ENCODE results near the gene KRTAP5-4.
"Not testable (repeated sequence)": the region's sequence is repeated elsewhere in the genome, so short reads cannot be mapped to it uniquely, and the experiment has no call there.

KRTAP5-4 gene

GRCh38 chr11:1652026-1652425 lies 30.1 kb upstream of the KRTAP5-4 start:
- H3K4me3 ChIP-seq (ENCODE audit: low read length), result no peak overlapping the region
- TF ChIP-seq CTCF (conservative IDR thresholded peaks at IDR 0.05; ENCODE audit: low read length), result no peak
- no peak for DNase-seq (ENCODE audit: low read depth)

GRCh38 chr11:1651411-1651980 lies 29.6 kb upstream of the KRTAP5-4 start:
- H3K4me3 ChIP-seq (ENCODE audit: low read length), result no peak overlapping the region

GRCh38 chr11:1650918-1651262 lies 29.0 kb upstream of the KRTAP5-4 start:
- DNase-seq (ENCODE audit: low read depth), result no peak
- TF ChIP-seq CTCF (conservative IDR thresholded peaks at IDR 0.05; ENCODE audit: low read length), result no peak
- H3K4me3 ChIP-seq (ENCODE audit: low read length), result no peak overlapping the region

More at GRCh38 chr11:1651411-1651980, 29.6 kb upstream of the KRTAP5-4 start:
- no peak for TF ChIP-seq CTCF (conservative IDR thresholded peaks at IDR 0.05; ENCODE audit: low read length)
- no peak for DNase-seq (ENCODE audit: low read depth)

GRCh38 chr11:1650034-1650917 lies 28.3 kb upstream of the KRTAP5-4 start:
- no peak for DNase-seq (ENCODE audit: low read depth)
- H3K4me3 ChIP-seq (ENCODE audit: low read length), result no peak overlapping the region
- TF ChIP-seq CTCF (conservative IDR thresholded peaks at IDR 0.05; ENCODE audit: low read length), result no peak

GRCh38 chr11:1648653-1649420 lies 26.9 kb upstream of the KRTAP5-4 start:
- no peak for TF ChIP-seq CTCF (conservative IDR thresholded peaks at IDR 0.05; ENCODE audit: low read length)
- H3K4me3 ChIP-seq (ENCODE audit: low read length), result no peak overlapping the region
- DNase-seq (ENCODE audit: low read depth), result no peak

GRCh38 chr11:1647901-1648652 lies 26.1 kb upstream of the KRTAP5-4 start:
- no peak for DNase-seq (ENCODE audit: low read depth)
- no peak for TF ChIP-seq CTCF (conservative IDR thresholded peaks at IDR 0.05; ENCODE audit: low read length)
- H3K4me3 ChIP-seq (ENCODE audit: low read length), result no peak overlapping the region

GRCh38 chr11:1646540-1646939 lies 24.6 kb upstream of the KRTAP5-4 start:
- DNase-seq (ENCODE audit: low read depth); H3K4me3 ChIP-seq (ENCODE audit: low read length): not testable (repeated sequence)

Data from AG10803 (cell line).